ENCODE measurements around the gene MCOLN2.
A peak's percentile ranks its signal among the peaks of the same experiment; 100 is the strongest.
"Not testable (repeated sequence)": the region's sequence is repeated elsewhere in the genome, so short reads cannot be mapped to it uniquely, and the experiment has no call there.

MCOLN2 gene

DNA sequence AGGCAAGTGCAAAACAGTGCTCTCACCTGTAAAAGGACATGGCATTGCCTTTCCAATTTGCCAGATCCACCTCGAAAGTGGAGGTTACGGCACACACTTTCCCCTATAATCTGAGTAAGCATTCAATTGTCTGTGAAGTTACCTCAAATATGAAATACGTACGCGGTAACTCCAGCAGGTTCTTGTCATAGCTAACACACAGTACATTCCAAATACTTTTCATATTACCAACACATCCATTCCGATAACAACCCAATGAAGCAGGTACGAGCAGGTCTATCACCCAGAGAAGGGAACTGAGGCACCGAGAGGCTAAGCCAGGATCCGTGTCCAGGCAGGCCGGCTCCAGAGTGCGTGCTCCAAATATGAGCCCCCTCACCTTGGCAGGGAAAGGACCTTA, 57.2 kb downstream of the MCOLN2 start:
- no peak for DNase-seq

DNA sequence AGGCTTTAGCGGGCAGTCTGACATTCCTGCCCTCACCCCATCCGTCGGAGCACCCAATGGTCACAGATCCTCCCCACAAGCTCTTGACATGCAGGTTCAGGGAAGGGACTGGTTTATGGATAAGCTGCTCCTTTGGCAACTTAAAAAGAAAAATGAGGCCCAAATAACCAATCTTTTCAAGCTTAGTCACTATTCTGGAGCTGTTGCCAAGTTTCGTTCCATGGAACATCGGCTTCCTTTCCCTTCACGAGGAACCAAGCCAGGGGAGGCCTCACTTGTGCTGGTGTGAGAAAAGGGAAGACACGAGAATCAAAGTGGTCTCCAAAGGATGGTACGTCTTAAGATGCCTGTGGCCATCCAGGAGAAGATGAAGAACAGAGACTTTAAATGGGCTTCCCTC, 57.8 kb downstream of the MCOLN2 start:
- no peak for DNase-seq

DNA sequence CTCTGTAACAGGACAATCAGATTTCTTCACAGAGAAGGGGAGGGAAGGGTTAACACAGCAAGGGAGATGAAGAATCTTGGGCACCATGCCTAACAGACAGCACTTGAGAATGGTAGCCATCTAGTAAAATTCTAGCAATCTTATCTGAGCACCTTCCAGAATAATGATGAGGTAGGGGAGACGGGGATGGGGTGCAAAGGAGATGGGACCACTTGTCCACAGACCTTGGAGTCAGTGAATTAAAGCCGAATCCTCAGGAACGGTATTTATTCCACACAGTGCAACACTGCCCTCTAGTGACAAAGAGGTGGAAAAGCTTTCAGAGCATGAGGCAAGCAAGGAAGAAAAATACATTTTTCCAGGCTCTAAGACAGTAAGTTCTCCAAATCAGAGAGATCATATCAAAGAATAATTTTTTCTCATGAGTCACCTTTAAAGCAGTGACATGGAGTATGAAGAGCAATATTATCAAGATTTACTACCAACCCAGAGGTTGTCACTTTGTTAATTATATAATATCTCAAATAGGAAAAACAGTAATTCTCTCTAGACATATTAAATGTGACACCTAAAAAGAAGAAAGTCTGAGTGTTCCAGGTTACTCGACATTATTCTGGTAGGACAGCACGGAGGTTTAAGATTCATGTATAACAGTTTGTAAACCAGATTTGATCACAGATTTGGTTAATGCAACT, 60.6 kb downstream of the MCOLN2 start:
- peak; percentile 82 for DNase-seq

DNA sequence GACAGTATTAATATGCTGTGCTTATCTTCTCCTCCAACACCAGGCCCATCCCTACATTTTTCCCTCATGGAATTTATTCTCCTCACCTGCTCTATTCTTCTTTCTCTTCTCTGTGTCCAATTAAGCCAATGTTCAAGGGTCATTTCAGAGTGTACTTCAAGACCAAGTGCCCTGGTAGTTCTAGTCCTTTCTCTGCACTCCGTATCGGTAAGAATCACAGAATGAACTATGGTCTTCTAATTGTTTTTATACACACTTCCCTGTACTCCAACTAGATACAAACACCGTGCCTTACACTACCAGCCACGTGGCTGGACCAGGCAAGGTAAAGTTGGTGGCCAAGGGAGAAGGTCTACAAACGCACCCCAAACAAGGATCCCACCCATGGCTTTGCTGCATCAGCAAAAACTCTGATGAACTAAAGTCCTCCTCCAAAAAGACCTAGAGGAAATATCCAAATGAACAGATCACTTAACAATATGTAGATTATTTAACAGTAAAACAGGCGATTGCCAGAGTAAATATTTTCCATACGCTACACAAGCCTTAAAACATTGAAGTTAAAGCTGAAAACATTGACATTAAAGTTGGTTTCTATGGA, 63.8 kb downstream of the MCOLN2 start:
- DNase-seq: no peak

DNA sequence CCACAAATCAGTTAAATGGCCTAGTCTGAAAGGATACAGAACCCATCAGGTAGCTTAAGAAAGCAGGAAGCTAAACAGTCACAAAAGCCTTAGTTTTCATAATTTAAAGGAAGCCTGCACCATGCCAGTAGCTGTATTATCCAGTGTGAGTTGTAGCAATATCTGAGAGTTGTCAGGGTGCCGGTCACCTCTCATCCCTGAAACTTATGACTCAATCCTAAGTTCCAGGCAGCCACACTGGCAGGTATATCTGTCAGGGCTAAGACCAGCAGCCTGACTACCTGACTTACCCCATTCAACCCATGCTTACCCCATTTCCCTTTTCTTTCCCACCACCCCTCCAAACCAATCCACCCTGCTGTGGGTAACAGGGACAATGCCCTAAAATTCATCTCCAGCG, 66.1 kb downstream of the MCOLN2 start:
- DNase-seq: no peak

DNA sequence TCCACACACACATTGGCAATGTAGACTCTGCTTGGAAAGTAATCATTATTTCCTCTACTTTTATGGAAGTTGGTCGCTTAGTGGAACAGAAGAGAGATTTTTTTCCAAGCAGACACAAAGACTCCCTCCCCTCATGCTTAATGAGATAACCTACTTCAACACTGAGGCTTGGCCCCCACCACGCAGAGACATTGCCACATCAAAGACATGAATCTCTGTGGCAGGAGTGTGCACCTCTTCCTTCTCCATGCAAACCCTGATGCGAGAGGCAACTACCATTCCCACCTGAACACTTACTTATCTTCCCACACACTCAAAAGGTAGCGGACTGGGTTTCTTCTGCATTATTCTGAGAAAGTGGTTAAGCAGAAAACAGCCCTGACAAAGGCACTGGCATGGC, 66.6 kb downstream of the MCOLN2 start:
- DNase-seq: no peak

DNA sequence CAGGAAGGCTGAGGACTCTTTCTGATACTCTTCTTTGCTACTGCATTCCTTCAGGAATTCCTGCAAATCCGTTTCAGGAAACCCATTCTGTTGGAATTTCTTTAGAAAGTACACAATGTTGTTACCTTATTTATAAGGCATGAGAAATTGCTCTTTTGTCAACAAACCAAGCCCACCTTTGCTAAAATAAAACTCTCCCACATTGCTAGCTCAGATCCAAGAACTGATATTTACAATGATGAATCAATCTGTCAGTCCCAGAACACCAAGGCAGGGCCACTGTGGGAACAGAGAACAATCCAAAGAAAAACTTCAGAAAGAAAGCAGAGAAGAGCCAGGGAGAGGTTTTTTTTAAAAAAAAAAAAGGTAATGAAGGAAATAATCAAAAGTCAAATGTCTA, 67.3 kb downstream of the MCOLN2 start:
- no peak for DNase-seq

DNA sequence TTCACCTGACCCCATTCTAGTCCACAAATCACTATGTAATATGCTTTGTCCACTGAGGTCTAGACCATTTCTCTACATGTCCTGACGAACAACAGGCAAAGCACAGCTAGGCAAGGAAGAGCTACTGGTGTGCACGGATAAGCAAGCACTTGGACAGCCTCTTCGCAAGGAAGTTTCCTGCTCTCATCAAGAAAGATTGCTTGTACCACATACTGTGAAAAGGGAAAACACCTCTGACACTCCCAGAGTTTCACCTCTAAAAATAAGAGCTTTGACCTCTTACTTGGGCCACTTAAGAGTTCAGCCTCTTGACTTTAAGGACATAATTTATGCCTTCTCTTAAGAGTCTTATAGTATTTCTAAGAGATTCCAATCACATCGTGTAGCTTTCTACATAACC, 67.9 kb downstream of the MCOLN2 start:
- DNase-seq: no peak

DNA sequence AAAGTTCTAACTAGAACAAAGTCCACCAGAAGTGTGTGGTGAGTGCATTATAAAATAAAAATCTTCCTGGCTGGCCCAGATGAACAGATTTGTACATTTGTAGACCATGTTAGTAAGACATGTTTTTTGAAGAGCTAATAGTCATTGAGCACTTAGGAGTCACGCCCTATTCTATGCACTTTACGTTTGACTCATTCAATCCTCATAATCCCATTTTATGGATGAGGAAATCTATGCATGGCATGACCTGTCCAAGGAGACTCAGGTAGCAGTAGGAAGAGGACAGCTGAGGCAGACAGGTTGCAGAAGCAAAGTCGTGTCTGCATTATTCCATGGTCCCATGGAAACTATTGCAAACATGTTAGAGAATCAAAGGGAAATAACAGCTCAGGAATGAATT, 73.6 kb downstream of the MCOLN2 start:
- DNase-seq: no peak

DNA sequence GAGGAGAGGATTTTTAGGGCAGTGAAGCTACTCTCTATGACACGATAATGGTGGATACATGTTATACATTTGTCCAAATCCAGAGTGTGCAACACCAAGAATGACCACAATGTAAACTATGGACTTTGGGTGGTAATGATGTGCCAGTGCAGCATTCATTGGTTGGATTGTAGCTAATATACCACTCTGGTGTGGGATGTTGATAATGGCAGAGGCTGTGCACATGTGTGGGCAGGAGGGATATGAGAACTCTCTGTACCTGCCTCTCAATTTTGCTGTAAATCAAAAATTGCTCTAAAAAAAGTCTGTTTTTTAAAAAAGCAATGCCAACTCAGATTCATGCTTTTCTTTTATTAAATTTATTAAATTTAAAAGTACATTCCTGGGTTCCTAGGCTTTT, 76.8 kb downstream of the MCOLN2 start:
- no peak for DNase-seq

DNA sequence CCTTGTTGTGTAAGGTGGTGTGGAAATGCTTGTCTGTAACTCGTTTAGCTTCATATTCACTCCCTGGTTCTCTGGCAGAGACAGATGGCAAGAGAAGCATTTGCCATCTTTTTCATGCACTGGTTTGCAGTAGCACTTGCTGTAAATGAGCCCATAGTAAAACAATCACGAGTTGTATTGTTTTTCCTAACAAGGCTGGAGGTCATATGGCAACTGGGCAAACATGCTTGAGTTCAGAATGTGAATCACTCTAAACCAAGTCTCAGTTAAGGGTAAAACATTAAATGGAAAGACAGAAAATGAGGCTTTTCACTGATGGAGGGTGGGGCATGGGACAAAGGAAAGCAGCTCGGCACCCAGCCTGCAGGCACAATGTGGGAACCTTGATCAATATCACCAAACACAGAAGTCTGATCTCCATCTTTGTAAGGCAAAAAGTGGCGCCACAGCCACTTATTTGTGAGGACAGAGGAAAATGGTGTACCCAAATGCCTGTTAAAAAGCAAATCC, 77.4 kb downstream of the MCOLN2 start:
- no peak for DNase-seq

DNA sequence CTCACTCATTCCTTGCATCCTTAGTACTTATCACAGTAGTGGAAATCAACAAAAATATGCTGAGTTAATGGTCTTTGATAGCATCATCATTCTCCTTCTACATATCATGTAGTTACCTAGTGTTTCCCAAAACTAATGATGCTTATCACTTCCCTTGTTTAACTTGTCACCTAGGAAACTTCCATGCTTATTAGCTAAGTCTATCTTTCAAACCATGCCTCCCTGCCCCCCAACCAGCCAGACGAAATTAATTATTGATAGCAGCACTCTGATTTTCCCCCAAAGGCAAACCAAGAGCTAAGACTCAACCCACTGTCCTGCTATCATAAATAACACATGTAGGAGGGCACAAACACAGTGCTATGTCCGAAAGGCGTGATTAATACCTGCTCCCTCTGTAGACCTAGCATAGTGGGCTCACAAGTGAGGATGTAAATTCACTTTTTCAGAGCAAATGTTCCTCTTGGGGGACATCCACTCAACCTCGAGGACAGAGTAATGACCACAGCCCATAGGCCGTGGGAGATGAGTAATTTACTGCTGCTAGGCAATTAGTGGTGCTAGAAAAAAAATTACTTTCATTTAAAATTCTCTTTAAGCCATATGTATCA, 78.1 kb downstream of the MCOLN2 start:
- DNase-seq: no peak

DNA sequence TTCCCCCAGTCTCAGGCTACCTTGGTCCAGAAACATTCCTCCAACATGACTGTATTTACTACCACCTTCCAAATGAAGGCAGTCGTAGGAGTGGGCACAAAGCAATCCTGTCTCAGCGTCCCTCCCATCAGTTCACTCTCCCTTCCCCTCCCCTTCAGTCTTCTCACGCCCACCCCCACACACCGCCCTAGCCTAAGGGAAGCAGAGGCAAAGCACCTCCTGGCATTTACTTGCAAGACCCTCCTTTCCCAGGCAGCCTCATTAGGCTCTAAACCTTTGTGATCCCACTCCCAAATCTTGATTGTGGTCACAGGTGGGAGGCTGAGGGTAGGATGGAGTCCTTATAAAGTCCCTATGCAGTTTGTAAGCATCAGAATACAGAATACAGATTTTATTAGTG, 80.0 kb downstream of the MCOLN2 start:
- DNase-seq: no peak

DNA sequence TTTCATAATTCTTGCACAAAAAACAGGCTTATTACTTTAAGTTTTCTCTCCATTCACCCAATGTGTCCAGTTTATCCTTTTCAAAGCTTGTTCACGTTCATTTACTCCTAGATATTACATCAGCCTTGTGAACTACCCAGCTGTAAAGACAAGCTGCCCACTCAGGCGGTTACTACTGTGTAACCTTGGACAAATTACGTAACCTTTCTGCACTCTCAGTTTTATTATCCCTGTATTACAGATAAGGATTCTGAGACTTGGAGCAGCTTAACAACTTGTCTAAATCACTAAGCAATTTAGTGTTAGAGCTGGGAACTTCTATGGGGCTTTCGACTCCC, 83.4 kb downstream of the MCOLN2 start:
- DNase-seq: peak; percentile 18

DNA sequence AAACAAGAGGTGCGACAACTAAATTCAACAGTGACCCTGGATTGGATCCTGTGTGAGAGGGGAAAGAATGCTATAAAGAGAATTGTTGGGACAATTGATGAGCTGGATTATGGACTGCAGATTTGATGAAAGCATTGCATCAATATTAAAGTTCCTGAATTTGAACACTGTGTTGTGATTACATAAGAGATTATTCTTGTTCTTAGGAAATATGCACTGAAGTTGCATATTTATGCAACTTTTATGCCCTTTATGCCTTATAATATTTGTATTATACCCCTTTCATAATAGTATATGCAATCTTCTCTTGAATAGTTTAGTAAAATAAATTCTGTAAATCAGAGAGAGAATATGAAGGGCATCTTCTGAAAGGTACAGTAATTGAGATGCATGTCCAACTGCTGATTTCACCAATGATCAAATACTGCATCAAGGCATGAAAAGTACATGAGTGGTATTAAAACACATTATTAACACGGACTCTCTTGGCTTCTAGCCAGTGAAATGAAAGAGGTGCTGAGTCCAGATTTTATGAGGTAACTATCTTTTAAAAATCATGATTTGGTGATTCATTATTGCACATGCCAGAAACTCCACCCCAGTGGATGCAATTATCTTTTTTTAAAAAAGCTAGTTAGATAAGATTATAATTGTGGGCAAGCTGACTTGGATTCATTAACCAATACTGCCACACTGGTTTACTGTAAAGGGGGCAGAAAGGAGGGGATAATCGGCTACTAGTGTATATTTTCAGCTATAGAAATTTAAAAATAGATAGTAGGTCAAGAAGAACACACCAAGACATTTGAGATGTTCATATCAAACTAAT, 84.0 kb downstream of the MCOLN2 start:
- no peak for DNase-seq

DNA sequence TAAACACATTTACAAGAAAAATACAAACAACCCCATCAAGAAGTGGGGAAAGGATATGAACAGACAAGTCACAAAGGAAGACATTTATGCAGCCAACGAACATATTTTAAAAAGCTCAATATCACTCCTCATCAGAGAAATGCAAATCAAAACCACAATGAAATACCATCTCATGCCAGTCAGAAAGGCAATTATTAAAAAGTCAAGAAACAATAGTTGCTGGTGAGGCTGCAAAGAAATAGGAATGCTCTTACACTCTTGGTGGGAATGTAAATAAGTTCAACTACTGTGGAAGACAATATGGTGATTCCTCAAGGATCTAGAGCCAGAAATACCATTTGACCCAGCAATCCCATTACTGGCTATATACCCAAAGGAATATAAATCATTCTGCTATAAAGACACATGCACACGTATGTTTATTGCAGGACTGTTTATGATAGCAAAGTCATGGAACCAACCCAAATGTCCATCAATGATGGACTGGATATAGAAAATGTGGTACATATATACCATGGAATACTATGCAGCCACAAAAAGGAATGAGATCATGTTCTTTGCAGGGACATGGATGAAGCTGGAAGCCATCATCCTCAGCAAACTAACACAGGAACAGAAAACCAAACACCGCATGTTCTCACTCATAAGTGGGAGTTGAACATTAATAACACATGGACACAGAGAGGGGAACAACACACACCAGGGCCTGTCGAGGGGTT, 88.0 kb downstream of the MCOLN2 start:
- DNase-seq: not testable (repeated sequence)

DNA sequence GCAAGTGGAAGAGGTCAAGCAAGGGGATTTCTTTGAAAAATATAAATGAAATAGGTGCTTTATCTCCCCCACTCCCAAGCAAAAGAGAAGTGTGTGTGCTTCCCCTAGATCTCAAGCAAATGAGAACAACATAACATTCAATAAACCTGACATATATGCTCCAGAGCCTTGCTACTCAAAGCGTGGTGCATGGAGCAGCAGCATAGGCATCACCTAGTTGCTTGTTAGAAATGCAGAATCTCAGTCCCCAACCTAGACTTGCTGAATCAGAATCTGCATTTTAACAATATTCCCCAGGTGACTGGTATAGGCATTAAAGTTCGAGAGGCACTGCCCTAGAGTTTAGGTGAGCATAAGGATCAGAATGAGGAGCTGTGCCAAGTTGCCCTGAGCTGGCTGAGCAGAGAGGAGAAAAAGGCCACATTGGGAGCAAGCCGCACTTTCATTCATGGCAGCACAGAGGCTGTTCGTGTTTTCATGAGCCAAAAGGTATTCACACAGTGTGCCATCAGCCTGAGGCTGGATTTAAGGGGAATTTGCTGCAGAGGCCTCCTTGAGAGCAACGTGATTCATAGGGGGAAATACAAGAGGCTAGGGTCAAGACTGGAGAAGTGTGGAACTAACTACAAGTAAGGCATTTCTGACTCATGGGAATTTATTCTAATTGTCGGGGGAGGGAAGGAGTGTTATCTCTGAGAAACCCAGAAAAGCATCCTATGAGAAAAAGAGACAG, 89.7 kb downstream of the MCOLN2 start:
- DNase-seq: no peak

DNA sequence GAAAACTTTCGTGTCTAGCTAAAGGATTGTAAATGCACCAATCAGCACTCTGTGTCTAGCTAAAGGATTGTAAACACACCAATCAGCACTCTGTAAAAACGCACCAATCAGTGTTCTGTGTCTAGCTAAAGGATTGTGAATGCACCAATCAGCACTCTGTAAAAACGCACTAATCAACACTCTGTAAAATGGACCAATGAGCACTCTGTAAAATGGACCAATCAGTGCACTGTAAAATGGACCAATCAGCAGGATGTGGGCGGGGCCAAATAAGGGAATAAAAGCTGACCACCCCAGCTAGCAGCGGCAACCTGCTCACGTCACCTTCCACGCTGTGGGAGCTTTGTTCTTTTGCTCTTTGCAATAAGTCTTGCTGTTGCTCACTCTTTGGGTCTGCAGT, 94.2 kb downstream of the MCOLN2 start:
- DNase-seq: not testable (repeated sequence)

DNA sequence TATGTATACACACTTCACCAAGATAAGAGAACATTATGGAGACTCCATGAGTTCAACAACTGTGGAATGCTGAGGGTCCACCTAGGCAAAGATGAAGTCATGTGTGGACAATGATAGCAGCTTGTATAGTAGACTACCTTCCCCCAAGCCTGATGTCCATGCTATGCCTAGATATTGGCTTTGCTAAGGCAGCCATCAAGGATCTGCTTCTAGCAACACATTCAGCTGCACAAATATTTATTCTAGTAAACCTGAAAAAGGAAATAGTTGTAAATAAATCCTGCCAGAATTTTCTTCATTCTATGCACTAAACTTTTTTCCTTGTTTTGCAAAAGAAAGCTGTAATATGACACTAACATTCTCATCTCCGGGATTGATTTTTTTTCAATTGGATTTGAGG, 96.9 kb downstream of the MCOLN2 start:
- no peak for DNase-seq

DNA sequence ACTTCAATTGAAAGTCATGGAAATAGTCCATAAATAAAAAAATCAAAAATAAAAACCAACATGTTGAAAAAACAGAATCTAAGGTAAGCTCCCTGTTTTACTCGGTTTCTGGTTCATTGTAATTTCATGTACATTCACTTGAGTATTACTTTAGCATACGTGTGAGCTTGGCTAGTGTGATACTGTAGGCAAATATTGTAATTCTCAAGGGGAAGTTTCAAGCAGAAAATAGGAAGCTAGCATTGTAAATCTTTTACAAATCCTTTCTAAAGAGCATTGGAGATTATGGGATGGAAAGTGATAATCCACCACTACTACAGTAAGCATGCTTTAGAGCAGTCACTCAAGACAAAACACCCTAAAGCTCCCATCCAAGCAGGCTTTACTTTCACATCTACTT, 100.6 kb downstream of the MCOLN2 start:
- DNase-seq: no peak

DNA sequence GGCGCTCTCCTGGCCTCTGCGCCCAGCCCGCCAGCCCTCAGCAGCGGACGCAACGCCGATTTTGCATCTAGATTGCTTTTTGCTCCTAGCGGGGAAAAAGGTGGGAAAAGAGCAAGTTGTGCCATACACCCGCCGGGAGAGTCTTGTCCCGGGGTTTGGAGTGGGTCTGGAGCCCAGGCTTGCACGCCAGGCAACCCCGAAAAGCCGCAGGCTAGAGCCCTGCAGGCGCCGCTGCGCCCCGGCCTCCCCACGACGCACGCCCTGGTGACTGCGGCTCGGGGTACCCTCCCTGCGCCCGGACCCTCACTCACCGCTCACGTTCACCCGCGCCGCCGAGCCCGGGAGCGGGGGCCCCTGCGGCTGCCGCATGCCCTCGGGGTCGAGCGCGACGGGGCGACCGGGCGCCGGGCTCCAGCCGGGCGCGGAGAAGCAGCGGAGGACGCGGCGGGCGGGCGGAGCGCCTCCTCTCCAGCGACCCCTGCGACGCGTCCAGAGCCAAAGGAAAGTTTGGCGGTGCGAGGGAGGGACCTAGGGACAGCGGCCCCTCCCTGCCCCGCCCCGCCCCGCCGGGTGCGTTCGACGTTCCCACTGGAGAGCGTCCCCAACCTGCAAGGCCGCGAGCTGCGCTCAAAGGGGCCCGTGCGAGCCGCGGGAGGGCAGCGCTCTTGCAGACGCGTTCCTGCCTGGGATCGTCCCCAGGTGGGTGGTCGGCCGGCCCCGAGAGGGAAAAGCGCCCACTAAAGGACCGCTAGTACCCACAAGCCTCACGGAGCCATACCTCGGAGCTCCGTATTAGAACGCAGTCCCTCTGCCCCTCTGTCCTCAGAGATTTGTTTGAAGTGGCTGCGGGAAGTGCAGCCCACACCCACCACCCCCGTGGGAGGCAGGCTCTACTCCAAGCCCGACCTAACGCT, 104.0 kb downstream of the MCOLN2 start, which contains the start of gene LPAR3:
LPAR3 (minus strand) TSS at position 502 of the 914 bp plus-strand sequence. CDS start 27,086 bp downstream, outside the sequence.
- peak; percentile 57 for DNase-seq

Data from hematopoietic multipotent progenitor cell treated with erythropoietin and hydrocortisone succinate and interleukin-3 and kit ligand, for 4 days (in vitro differentiated cells).